ENCODE results near the gene SCAPER.

GRCh38 chr15:76682833-76683232 is 222.3 kb downstream of the SCAPER start:
- no peak for TF ChIP-seq CTCF (IDR thresholded peaks at IDR 0.05)
- no peak for TF ChIP-seq POLR2A (IDR thresholded peaks at IDR 0.05)
